Adrenal gland (tissue), 5 donors: ENCODE data around the gene PAX5.

Experiments used
- CTCF ChIP-seq, 6 experiments: fragments of 450-650 bp in 4 of 6; fragments of 200-600 bp in 2 of 6; sonication (generic) in 1 of 6; IDR thresholded peaks; 1 replicate in 5 of 6; 2 replicates in 1 of 6; pipeline versions ENCODE4 v1.5.1 to v1.8.0; 2016 to 2021; ENCODE audit warnings: antibody characterized with exemption in 6 of 6, mild to moderate bottlenecking in 2 of 6, moderate library complexity in 1 of 6
- POLR2A ChIP-seq, 2 donors: fragments of 450-650 bp; IDR thresholded peaks; one replicate each; pipeline ENCODE4 v1.6.1; 2017; ENCODE audit warnings: antibody characterized with exemption in 2 of 2, mild to moderate bottlenecking in 2 of 2, moderate library complexity in 1 of 2
- donor health status: DM: no; HTN: no; CAD: no.

GRCh38 chr9:36868586-36869282, 165.3 kb downstream of the PAX5 start:
- no peak for TF ChIP-seq CTCF (IDR thresholded peaks at IDR 0.05)
- no peak for TF ChIP-seq POLR2A (IDR thresholded peaks at IDR 0.05)
